Subcutaneous abdominal adipose tissue (tissue), 5 donors: ENCODE data around the gene SLC66A2.
"Not testable (repeated sequence)": the region's sequence is repeated elsewhere in the genome, so short reads cannot be mapped to it uniquely, and the experiment has no call there.

ENCODE experiments used
- H3K27ac ChIP-seq: one replicate; pipeline ENCODE4 v1.7.0; 2013; ENCODE audit warnings: low read depth, mild to moderate bottlenecking, inconsistent platforms, low read length, moderate library complexity
- H3K27me3 ChIP-seq, 5 donors: one replicate each; pipeline ENCODE4 v1.7.0; 2013; ENCODE audit warnings: low read length in 5 of 5, inconsistent platforms in 1 of 5; ENCODE audit not compliant: control insufficient read depth in 5 of 5, insufficient read depth in 4 of 5
- H3K36me3 ChIP-seq, 5 donors: one replicate each; pipeline ENCODE4 v1.7.0; 2013; ENCODE audit warnings: low read length in 5 of 5; ENCODE audit not compliant: control insufficient read depth in 5 of 5, insufficient read depth in 5 of 5
- H3K4me1 ChIP-seq, 5 donors: one replicate each; pipeline ENCODE4 v1.7.0; 2013; ENCODE audit warnings: low read length in 5 of 5, mild to moderate bottlenecking in 3 of 5, moderate library complexity in 1 of 5; ENCODE audit not compliant: control insufficient read depth in 5 of 5, insufficient read depth in 5 of 5
- H3K4me3 ChIP-seq, 5 donors: one replicate each; pipeline ENCODE4 v1.7.0; 2013; ENCODE audit warnings: low read length in 5 of 5, low read depth in 1 of 5
- H3K9ac ChIP-seq, 5 donors: one replicate each; pipeline ENCODE4 v1.7.0; 2013; ENCODE audit warnings: low read length in 5 of 5, mild to moderate bottlenecking in 4 of 5, moderate library complexity in 3 of 5
- H3K9me3 ChIP-seq, 5 donors: one replicate each; pipeline ENCODE4 v1.7.0; 2013; ENCODE audit warnings: low read length in 5 of 5; ENCODE audit not compliant: control insufficient read depth in 5 of 5
- donor health status: healthy.
- donor health status: healthy.
- donor health status: healthy.
- donor health status: healthy.
- donor health status: healthy.

SLC66A2 gene

GRCh38 chr18:79871026-79871390 lies 80.4 kb downstream of the SLC66A2 start:
- Histone ChIP-seq H3K27ac (no peak overlapping the region), H3K36me3 (no peaks in the 10 kb centered on the region), H3K4me1 (peaks cover 0 to 6% (median 3%) of the 10 kb centered on the region in 5 donors), H3K9me3 (no peaks in the 10 kb centered on the region), H3K9ac (no peak overlapping the region), H3K4me3 (no peak overlapping the region), H3K27me3 (peaks cover 0 to 22% (median 5%) of the 10 kb centered on the region in 5 donors)

- no peak overlapping the region for H3K27ac ChIP-seq
- H3K4me1 ChIP-seq = peaks cover 0 to 6% (median 3%) of the 10 kb centered on the region in 5 donors
- no peaks in the 10 kb centered on the region for H3K36me3 ChIP-seq
- H3K27me3 ChIP-seq = peaks cover 0 to 18% (median 4%) of the 10 kb centered on the region in 5 donors
- no peak overlapping the region for H3K4me3 ChIP-seq
- no peaks in the 10 kb centered on the region for H3K9me3 ChIP-seq
- no peak overlapping the region for H3K9ac ChIP-seq
Observed at GRCh38 chr18:79870301-79871025, 81.0 kb downstream of the SLC66A2 start.

DNA sequence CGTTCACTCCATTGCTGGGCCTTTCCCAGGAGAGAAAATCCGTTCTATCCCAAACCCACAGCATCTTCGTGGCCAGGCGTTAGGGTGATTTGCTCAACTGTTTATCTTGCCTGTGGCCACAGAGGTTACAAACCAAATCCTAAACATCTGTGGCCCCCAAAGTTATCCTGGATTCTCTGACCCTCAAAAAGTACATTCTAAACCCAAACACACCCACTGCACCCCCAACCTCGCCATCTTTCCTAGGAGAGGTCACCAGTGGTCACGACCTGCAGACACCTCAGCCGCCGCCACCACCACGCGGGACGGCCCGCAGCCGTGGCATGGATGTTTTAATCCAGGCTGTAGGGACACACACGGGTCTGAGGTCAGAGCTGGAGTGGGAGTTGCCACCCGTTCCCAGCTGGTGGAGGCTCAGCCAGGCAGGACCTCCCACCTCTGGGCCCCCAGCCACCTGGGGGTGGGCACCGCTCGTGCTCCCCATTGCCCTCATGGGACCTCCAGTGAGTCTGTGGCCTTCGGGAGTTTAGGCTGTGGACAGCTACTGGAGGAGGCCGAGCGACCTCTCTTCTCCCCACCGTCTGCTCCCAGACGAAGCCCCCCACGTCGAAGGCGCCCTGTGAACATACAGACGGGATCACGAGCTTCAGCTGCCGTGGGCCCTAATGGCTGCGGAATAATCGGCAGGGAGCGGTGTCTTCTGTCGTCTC lies 81.7 kb downstream of the SLC66A2 start:
- no peaks in the 10 kb centered on the region for H3K36me3 ChIP-seq
- H3K4me1 ChIP-seq = peaks cover 0 to 6% (median 3%) of the 10 kb centered on the region in 5 donors
- no peak overlapping the region for H3K27ac ChIP-seq
- H3K4me3 ChIP-seq = no peak overlapping the region
- no peaks in the 10 kb centered on the region for H3K9me3 ChIP-seq
- H3K9ac ChIP-seq = no peak overlapping the region
- peaks cover 0 to 13% (median 5%) of the 10 kb centered on the region in 5 donors for H3K27me3 ChIP-seq

GRCh38 chr18:79868811-79869541 lies 82.5 kb downstream of the SLC66A2 start:
- no peak overlapping the region for H3K27ac ChIP-seq
- H3K27me3 ChIP-seq = peaks cover 0 to 12% (median 6%) of the 10 kb centered on the region in 5 donors
- H3K9me3 ChIP-seq = no peaks in the 10 kb centered on the region
- H3K4me3 ChIP-seq = no peak overlapping the region
- peaks cover 0 to 6% (median 3%) of the 10 kb centered on the region in 5 donors for H3K4me1 ChIP-seq
- H3K36me3 ChIP-seq = no peaks in the 10 kb centered on the region
- H3K9ac ChIP-seq = no peak overlapping the region

GRCh38 chr18:79868168-79868784 lies 83.2 kb downstream of the SLC66A2 start:
- Histone ChIP-seq H3K9me3 (peaks cover 0 to 2% (median 0%) of the 10 kb centered on the region in 5 donors), H3K27ac (no peak overlapping the region), H3K4me3 (no peak overlapping the region), H3K36me3 (no peaks in the 10 kb centered on the region), H3K27me3 (peaks cover 0 to 12% (median 4%) of the 10 kb centered on the region in 5 donors), H3K4me1 (peaks cover 0 to 3% (median 0%) of the 10 kb centered on the region in 5 donors), H3K9ac (no peak overlapping the region)

GRCh38 chr18:79867666-79868065 lies 83.8 kb downstream of the SLC66A2 start:
- Histone ChIP-seq H3K9ac (no peak overlapping the region), H3K27ac (no peak overlapping the region), H3K36me3 (no peaks in the 10 kb centered on the region), H3K4me3 (no peak overlapping the region), H3K4me1 (no peaks in the 10 kb centered on the region), H3K27me3 (peaks cover 0 to 12% (median 9%) of the 10 kb centered on the region in 5 donors), H3K9me3 (peaks cover 0 to 6% (median 0%) of the 10 kb centered on the region in 5 donors)

DNA sequence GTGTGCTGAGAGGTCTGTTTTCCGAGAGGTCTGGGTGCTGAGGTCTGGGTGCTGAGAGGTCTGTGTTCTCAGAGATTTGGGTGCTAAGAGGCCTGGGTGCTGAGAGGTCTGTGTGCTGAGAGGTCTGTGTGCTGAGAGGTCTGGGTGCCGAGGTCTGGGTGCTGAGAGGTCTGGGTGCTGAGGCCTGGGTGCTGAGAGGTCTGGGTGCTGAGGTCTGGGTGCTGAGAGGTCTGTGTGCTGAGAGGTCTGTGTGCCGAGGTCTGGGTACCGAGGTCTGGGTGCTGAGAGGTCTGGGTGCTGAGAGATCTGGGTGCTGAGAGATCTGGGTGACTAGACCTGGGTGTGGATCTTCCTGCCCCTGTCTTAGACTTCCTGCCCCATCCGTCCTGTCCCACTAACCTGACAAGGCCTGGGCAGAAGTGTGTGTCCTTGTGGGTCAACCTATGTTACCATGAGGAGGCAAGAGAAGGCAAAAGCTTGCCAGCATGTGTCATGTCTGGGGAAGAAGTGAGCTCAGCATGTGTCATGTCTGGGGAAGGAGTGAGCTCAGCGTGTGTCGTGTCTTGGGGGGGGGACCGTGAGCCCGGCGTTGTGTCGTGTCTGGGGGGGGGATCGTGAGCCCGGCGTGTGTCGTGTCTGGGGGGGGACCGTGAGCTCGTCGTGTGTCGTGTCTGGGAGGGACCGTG lies 84.4 kb downstream of the SLC66A2 start:
- peaks cover 0 to 10% (median 0%) of the 10 kb centered on the region in 5 donors for H3K9me3 ChIP-seq
- H3K27me3 ChIP-seq = peaks cover 0 to 12% (median 9%) of the 10 kb centered on the region in 5 donors
- no peaks in the 10 kb centered on the region for H3K4me1 ChIP-seq
- H3K27ac ChIP-seq = no peak overlapping the region
- H3K9ac ChIP-seq = no peak overlapping the region
- H3K4me3 ChIP-seq = no peak overlapping the region
- H3K36me3 ChIP-seq = no peaks in the 10 kb centered on the region

- H3K27ac ChIP-seq, H3K4me3 ChIP-seq, H3K36me3 ChIP-seq, H3K4me1 ChIP-seq, H3K9ac ChIP-seq: not testable (repeated sequence)
- Histone ChIP-seq H3K9me3 (peaks cover 0 to 13% (median 2%) of the 10 kb centered on the region in 5 donors), H3K27me3 (peaks cover 0 to 11% (median 6%) of the 10 kb centered on the region in 5 donors)
Observed at GRCh38 chr18:79865951-79866350, 85.5 kb downstream of the SLC66A2 start.

DNA sequence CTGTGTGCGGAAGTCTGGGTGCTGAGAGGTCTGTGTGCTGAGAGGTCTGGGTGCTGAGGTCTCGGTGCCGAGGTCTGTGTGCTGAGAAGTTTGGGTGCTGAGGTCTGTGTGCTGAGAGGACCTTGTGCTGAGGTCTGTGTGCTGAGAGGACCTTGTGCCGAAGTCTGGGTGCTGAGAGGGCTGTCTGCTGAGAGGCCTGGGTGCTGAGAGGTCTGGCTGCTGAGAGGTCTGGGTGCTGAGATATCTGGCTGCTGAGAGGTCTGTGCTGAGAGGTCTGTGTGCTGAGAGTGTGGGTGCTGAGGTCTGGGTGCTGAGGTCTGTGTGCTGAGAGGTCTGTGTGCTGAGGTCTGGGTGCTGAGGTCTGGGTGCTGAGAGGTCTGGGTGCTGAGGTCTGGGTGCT lies 86.5 kb downstream of the SLC66A2 start:
- not testable (repeated sequence) for H3K27me3 ChIP-seq, H3K9ac ChIP-seq, H3K4me3 ChIP-seq, H3K4me1 ChIP-seq, H3K36me3 ChIP-seq, H3K27ac ChIP-seq
- H3K9me3 ChIP-seq = peaks cover 0 to 13% (median 2%) of the 10 kb centered on the region in 5 donors
